CD4-positive, CD25-positive, alpha-beta regulatory T cell (primary cell): ENCODE measurements around the gene PODXL2. TPM values are rescaled to one million over a fixed set of nuclear protein-coding genes. Genes with fewer than 3 reads are reported as not detected.

Source experiments
- ATAC-seq, 2 donors: fragments of 150-1000 bp; cut with Tn5 transposase; one replicate each; pipeline ENCODE4 v1.10.0; 2021; ENCODE audit warnings: low read depth in 2 of 2, moderate number of reproducible peaks in 2 of 2, moderate library complexity in 1 of 2
- DNase-seq, 3 donors: peaks; one replicate each; pipeline versions ENCODE4 v3.0.0 to v3.0.0-alpha.2; 2012 to 2022; ENCODE audit warnings: mixed read lengths in 1 of 3
- H3K27ac ChIP-seq: one replicate; pipeline ENCODE4 v1.7.0; 2013; ENCODE audit warnings: mild to moderate bottlenecking, low read length; ENCODE audit not compliant: insufficient read depth, poor library complexity, severe bottlenecking
- H3K27me3 ChIP-seq: one replicate; pipeline ENCODE4 v1.7.0; 2013; ENCODE audit warnings: low read length; ENCODE audit not compliant: control insufficient read depth, insufficient read depth
- H3K36me3 ChIP-seq: one replicate; pipeline ENCODE4 v1.7.0; 2013; ENCODE audit warnings: mild to moderate bottlenecking, low read length, moderate library complexity; ENCODE audit not compliant: control insufficient read depth, insufficient read depth
- H3K4me1 ChIP-seq: 2 replicates; pipeline ENCODE4 v1.7.0; 2013; ENCODE audit warnings: mild to moderate bottlenecking, low read length; ENCODE audit not compliant: insufficient read depth, control insufficient read depth, poor library complexity, severe bottlenecking
- H3K4me3 ChIP-seq: one replicate; pipeline ENCODE4 v1.7.0; 2013; ENCODE audit warnings: low read depth, mild to moderate bottlenecking, low read length, moderate library complexity
- H3K9me3 ChIP-seq, 2 experiments: 1 replicate in 1 of 2; 2 replicates in 1 of 2; pipeline ENCODE4 v1.7.0; 2013; ENCODE audit warnings: low read length in 2 of 2, mild to moderate bottlenecking in 1 of 2, moderate library complexity in 1 of 2; ENCODE audit not compliant: control insufficient read depth in 2 of 2
- H3K27ac Mint-ChIP-seq, 3 donors: one replicate each; pipeline ENCODE4 v1.8.0; 2020 to 2022; ENCODE audit warnings: mild to moderate bottlenecking in 3 of 3, mixed read lengths in 3 of 3, moderate library complexity in 2 of 3
- H3K27me3 Mint-ChIP-seq: one replicate; pipeline ENCODE4 v1.8.0; 2022; ENCODE audit warnings: mild to moderate bottlenecking, mixed read lengths
- H3K36me3 Mint-ChIP-seq: one replicate; pipeline ENCODE4 v1.8.0; 2020; ENCODE audit warnings: mixed read lengths
- H3K4me1 Mint-ChIP-seq, 4 donors: one replicate each; pipeline ENCODE4 v1.8.0; 2020 to 2022; ENCODE audit warnings: mixed read lengths in 4 of 4, mild to moderate bottlenecking in 1 of 4
- H3K4me3 Mint-ChIP-seq, 4 donors: one replicate each; pipeline ENCODE4 v1.8.0; 2020 to 2022; ENCODE audit warnings: mild to moderate bottlenecking in 4 of 4, mixed read lengths in 4 of 4, moderate library complexity in 3 of 4
- H3K9me3 Mint-ChIP-seq, 7 donors: one replicate each; pipeline ENCODE4 v1.8.0; 2020 to 2022; ENCODE audit warnings: mixed read lengths in 7 of 7, mild to moderate bottlenecking in 3 of 7, moderate library complexity in 2 of 7
- polyA plus RNA-seq, 4 donors: library from polyadenylated mRNA; unstranded; fragments of 300-500 nt; fragmentation: Illumina TruSeq; gene quantifications; one replicate each; pipeline ENCODE4 v1.2.3, GENCODE V29; 2021
- total RNA-seq: library from RNA; stranded (reverse); gene quantifications from one replicate; pipeline ENCODE4 v1.2.3, GENCODE V29; 2022

Gene PODXL2
- total and polyA plus RNA-seq, 5 donors from 2014 or later: 0.87 to 3.1 (median 1.7) TPM

GRCh38 chr3:127588806-127589577, 40.0 kb upstream of the PODXL2 start:
- Mint-ChIP-seq H3K9me3 (peaks cover 0 to 2% (median 0%) of the 10 kb centered on the region in 7 donors), H3K4me3 (peak overlapping the region; percentile 89 to 92 (median 90)), H3K27me3 (no peaks in the 10 kb centered on the region), H3K4me1 (peaks cover 3 to 55% (median 34%) of the 10 kb centered on the region in 4 donors), H3K36me3 (no peaks in the 10 kb centered on the region), H3K27ac (peak overlapping the region; percentile 74 to 90 (median 81))
- Histone ChIP-seq H3K9me3 (no peaks in the 10 kb centered on the region), H3K27me3 (no peaks in the 10 kb centered on the region), H3K27ac (no peak overlapping the region), H3K36me3 (no peaks in the 10 kb centered on the region), H3K4me1 (peaks cover 23% of the 10 kb centered on the region), H3K4me3 (peak overlapping the region; percentile 44)
- no peak for ATAC-seq
- DNase-seq: peak in 1 of 3 donors; percentile 40

DNA sequence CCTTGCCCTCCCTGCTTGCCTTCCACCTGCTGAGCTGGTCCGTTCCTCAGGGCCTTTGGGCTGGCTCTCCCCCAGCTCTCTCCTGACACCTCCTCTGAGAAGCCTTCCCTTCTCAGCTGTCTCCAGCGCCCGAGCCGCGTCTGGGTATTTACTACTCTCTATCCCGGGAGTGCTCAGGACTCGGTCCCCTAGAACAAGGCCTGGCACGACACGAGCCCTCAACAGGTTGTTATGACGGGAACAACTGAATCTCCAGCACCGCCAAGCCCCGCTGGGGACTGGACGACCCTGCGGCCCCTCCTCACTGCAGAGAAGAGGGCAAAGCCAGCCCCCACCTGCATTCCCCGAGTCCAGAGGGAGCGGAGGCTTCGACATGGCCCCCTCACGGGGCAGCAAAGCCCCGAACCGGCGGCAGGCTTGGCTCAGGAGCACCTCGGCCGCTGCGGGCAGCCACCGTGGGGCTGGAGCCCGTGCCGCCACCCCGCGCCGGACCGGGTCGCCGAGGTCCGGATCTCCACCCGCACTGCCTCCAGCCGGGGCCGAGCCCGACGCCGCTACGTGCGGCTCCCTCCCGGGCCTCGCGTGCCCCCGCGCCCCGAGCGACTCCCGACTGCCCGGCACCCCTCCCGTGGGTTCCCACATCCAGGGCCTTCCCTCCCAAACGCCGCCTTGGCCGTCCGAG, 39.2 kb upstream of the PODXL2 start:
- H3K36me3 Mint-ChIP-seq: no peaks in the 10 kb centered on the region
- H3K36me3 ChIP-seq: no peaks in the 10 kb centered on the region
- peaks cover 0 to 2% (median 0%) of the 10 kb centered on the region in 7 donors for H3K9me3 Mint-ChIP-seq
- DNase-seq (peak in 1 of 3 donors; percentile 36), ATAC-seq (no peak)
- H3K27ac Mint-ChIP-seq: peak overlapping the region in 2 of 3 donors; percentile 74 to 90
- peak overlapping the region; percentile 44 for H3K4me3 ChIP-seq
- H3K4me3 Mint-ChIP-seq: peak overlapping the region; percentile 90 to 99 (median 94)
- peaks cover 3 to 51% (median 30%) of the 10 kb centered on the region in 4 donors for H3K4me1 Mint-ChIP-seq
- H3K27me3 ChIP-seq: no peaks in the 10 kb centered on the region
- no peaks in the 10 kb centered on the region for H3K9me3 ChIP-seq
- no peaks in the 10 kb centered on the region for H3K27me3 Mint-ChIP-seq
- H3K4me1 ChIP-seq: peaks cover 23% of the 10 kb centered on the region
- peak overlapping the region; percentile 69 for H3K27ac ChIP-seq

DNA sequence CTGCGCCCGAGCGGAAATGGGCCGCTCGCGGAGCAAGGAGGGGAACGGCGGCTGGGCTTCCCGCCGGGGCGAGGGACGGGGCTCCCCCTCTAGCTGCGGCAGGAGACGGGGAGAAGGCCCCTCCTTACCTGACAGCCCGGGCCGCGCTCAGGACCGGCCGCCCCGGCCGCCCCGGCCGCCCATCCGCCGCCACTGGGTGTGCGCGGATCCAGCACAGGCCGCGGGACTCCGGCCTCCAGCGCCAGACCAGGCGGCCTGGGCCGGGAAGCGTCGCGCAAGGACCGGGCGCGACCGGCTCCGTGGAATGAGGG, 38.7 kb upstream of the PODXL2 start:
- Histone ChIP-seq H3K27me3 (no peaks in the 10 kb centered on the region), H3K4me3 (peak overlapping the region; percentile 77), H3K9me3 (no peaks in the 10 kb centered on the region), H3K27ac (peak overlapping the region; percentile 69), H3K4me1 (peaks cover 23% of the 10 kb centered on the region), H3K36me3 (no peaks in the 10 kb centered on the region)
- H3K9me3 Mint-ChIP-seq: peaks cover 0 to under 1% (median 0%) of the 10 kb centered on the region in 7 donors
- H3K27ac Mint-ChIP-seq: peak overlapping the region in 2 of 3 donors; percentile 88 to 99
- peak overlapping the region; percentile 92 to 99 (median 96) for H3K4me3 Mint-ChIP-seq
- ATAC-seq (peak; percentile 8 to 17), DNase-seq (no peak)
- H3K27me3 Mint-ChIP-seq: no peaks in the 10 kb centered on the region
- H3K4me1 Mint-ChIP-seq: peaks cover 3 to 46% (median 27%) of the 10 kb centered on the region in 4 donors
- no peaks in the 10 kb centered on the region for H3K36me3 Mint-ChIP-seq

GRCh38 chr3:127590593-127591465, 38.2 kb upstream of the PODXL2 start, which contains the start of gene TPRA1:
TSS of gene TPRA1 (minus strand) at chr3:127590733. CDS start at chr3:127580146, 10,587 bp downstream.
- peak within 1 kb of the TSS; percentile 88 to 99 (median 95) for H3K27ac Mint-ChIP-seq
- H3K4me1 Mint-ChIP-seq: peaks cover 3 to 41% (median 26%) of the 10 kb centered on the region in 4 donors
- Histone ChIP-seq H3K4me3 (peak within 1 kb of the TSS; percentile 77), H3K36me3 (no peaks in the 10 kb centered on the region), H3K4me1 (peaks cover 23% of the 10 kb centered on the region), H3K27ac (peak within 1 kb of the TSS; percentile 69), H3K27me3 (no peaks in the 10 kb centered on the region), H3K9me3 (no peaks in the 10 kb centered on the region)
- DNase-seq: peak; percentile 70 to 95 (median 87)
- no peaks in the 10 kb centered on the region for H3K27me3 Mint-ChIP-seq
- no peaks in the 10 kb centered on the region for H3K36me3 Mint-ChIP-seq
- no peaks in the 10 kb centered on the region for H3K9me3 Mint-ChIP-seq
- peak; percentile 84 to 92 for ATAC-seq
- peak within 1 kb of the TSS; percentile 92 to 99 (median 96) for H3K4me3 Mint-ChIP-seq

DNA sequence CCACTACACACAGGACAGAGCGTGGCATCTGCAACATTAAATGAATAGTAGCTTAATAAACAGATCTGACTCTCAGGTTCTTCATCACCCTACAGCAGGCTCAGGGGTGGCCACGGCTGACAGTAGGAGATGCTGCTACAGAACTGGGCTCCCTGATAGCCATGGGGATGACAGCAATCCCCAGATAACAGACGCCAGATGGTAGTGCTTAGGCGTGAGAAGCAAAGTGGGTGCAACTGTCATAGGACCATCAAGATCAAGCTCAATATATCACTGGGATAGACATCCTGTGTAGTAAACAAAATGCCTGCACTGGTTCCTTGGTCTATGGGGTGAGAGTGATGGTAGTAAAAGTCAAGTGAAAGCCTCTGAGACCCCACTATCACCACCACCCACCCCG, 35.8 kb upstream of the PODXL2 start:
- H3K27me3 Mint-ChIP-seq: no peaks in the 10 kb centered on the region
- no peaks in the 10 kb centered on the region for H3K9me3 Mint-ChIP-seq
- peak overlapping the region in 1 of 3 donors; percentile 50 for H3K27ac Mint-ChIP-seq
- ATAC-seq: no peak
- H3K36me3 Mint-ChIP-seq: no peaks in the 10 kb centered on the region
- H3K9me3 ChIP-seq: no peaks in the 10 kb centered on the region
- no peak for DNase-seq
- H3K27ac ChIP-seq: no peak overlapping the region
- peak overlapping the region; percentile 43 to 88 (median 62) for H3K4me3 Mint-ChIP-seq
- H3K4me3 ChIP-seq: no peak overlapping the region
- H3K36me3 ChIP-seq: no peaks in the 10 kb centered on the region
- peaks cover 23% of the 10 kb centered on the region for H3K4me1 ChIP-seq
- peaks cover 0 to 31% (median 22%) of the 10 kb centered on the region in 4 donors for H3K4me1 Mint-ChIP-seq
- H3K27me3 ChIP-seq: no peaks in the 10 kb centered on the region

GRCh38 chr3:127595303-127595702, 33.7 kb upstream of the PODXL2 start:
- H3K36me3 ChIP-seq: no peaks in the 10 kb centered on the region
- DNase-seq: no peak
- H3K27me3 Mint-ChIP-seq: no peaks in the 10 kb centered on the region
- H3K4me1 ChIP-seq: peaks cover 15% of the 10 kb centered on the region
- H3K27ac ChIP-seq: no peak overlapping the region
- H3K4me3 ChIP-seq: no peak overlapping the region
- H3K27ac Mint-ChIP-seq: peak overlapping the region in 1 of 3 donors; percentile 96
- H3K9me3 Mint-ChIP-seq: peaks cover 0 to 2% (median 0%) of the 10 kb centered on the region in 7 donors
- no peaks in the 10 kb centered on the region for H3K27me3 ChIP-seq
- H3K4me1 Mint-ChIP-seq: peaks cover 6 to 36% (median 25%) of the 10 kb centered on the region in 4 donors
- no peaks in the 10 kb centered on the region for H3K36me3 Mint-ChIP-seq
- no peaks in the 10 kb centered on the region for H3K9me3 ChIP-seq
- no peak for ATAC-seq
- peak overlapping the region in 3 of 4 donors; percentile 11 to 84 (median 61) for H3K4me3 Mint-ChIP-seq
